Esophagus squamous epithelium (tissue), 4 donors: ENCODE results near the gene KCNMA1.

Experiments used
- CTCF ChIP-seq, 6 experiments: fragments of 450-650 bp in 4 of 6; fragments of 200-600 bp in 2 of 6; sonication (generic) in 2 of 6; IDR thresholded peaks; one replicate each; pipeline ENCODE4 v1.5.1; 2016 to 2019; ENCODE audit warnings: antibody characterized with exemption in 6 of 6, mild to moderate bottlenecking in 4 of 6, moderate library complexity in 4 of 6
- POLR2A ChIP-seq, 4 donors: fragments of 450-650 bp; IDR thresholded peaks; one replicate each; pipeline ENCODE4 v1.6.1; 2017; ENCODE audit warnings: antibody characterized with exemption in 4 of 4, mild to moderate bottlenecking in 4 of 4, moderate library complexity in 3 of 4

- TF ChIP-seq CTCF (IDR thresholded peaks at IDR 0.05), result no peak
- TF ChIP-seq POLR2A (IDR thresholded peaks at IDR 0.05), result no peak
These were observed 54.1 kb downstream of the KCNMA1 start for GRCh38 chr10:77583527-77583926.
